Right lobe of liver (tissue), 4 donors: ENCODE measurements around the gene MPP7.

Experiments used
- POLR2A ChIP-seq: fragments of 450-650 bp; IDR thresholded peaks from one replicate; pipeline ENCODE4 v1.6.1; 2017; ENCODE audit warnings: antibody characterized with exemption, mild to moderate bottlenecking
- TF ChIP-seq, protein P1 (sequence below), 4 donors: fragments of 200-600 bp in 3 of 4; fragments of 450-650 bp in 1 of 4; IDR thresholded peaks; one replicate each; pipeline versions ENCODE4 v1.5.1 to v1.8.0; 2016 to 2022; ENCODE audit warnings: antibody characterized with exemption in 4 of 4, mild to moderate bottlenecking in 2 of 4
- donor health status: DM: no; HTN: no; CAD: no.
- donor health status: DM: no; HTN: no; CAD: no.
- donor health status: DM: no; HTN: yes; CAD: no.

DNA sequence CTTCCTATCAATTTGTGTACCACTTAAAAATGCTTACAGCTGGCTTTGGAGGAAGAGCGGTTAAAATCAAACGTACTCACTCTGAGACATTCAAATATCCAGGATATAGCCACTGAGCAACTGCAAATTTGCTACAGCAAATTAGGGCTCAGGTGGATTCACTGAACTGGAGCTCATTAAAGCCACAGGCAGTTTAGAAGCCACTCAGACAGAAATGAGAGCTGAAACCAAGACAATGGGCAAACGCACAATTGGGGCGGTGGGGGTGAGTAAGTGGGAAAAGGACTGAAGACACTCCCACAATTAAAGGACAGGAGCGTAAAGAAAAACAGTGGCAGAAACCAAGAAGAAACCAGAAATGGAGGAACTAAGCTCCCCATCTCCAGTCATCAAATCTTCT, 20.5 kb downstream of the MPP7 start:
- TF ChIP-seq, protein P1, sequence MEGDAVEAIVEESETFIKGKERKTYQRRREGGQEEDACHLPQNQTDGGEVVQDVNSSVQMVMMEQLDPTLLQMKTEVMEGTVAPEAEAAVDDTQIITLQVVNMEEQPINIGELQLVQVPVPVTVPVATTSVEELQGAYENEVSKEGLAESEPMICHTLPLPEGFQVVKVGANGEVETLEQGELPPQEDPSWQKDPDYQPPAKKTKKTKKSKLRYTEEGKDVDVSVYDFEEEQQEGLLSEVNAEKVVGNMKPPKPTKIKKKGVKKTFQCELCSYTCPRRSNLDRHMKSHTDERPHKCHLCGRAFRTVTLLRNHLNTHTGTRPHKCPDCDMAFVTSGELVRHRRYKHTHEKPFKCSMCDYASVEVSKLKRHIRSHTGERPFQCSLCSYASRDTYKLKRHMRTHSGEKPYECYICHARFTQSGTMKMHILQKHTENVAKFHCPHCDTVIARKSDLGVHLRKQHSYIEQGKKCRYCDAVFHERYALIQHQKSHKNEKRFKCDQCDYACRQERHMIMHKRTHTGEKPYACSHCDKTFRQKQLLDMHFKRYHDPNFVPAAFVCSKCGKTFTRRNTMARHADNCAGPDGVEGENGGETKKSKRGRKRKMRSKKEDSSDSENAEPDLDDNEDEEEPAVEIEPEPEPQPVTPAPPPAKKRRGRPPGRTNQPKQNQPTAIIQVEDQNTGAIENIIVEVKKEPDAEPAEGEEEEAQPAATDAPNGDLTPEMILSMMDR (IDR thresholded peaks at IDR 0.05): no peak
- TF ChIP-seq POLR2A: no peak
